ENCODE results near the gene MAP3K6.
A peak's percentile ranks its signal among the peaks of the same experiment; 100 is the strongest.
"Not testable (repeated sequence)": the region's sequence is repeated elsewhere in the genome, so short reads cannot be mapped to it uniquely, and the experiment has no call there.

MAP3K6 gene

GRCh38 chr1:27408151-27408550, 41.4 kb upstream of the MAP3K6 start:
- no peak for DNase-seq (ENCODE audit: low spot score)
- no peak for TF ChIP-seq CTCF (IDR thresholded peaks at IDR 0.05; ENCODE audit: borderline replicate concordance, control extremely low read depth, extremely low read depth, insufficient read depth, missing control alignments)
- in situ Hi-C loops (cut with MboI; ENCODE audit: low sequenced_read_pairs, unreplicated experiment), result no loop called here

GRCh38 chr1:27406791-27407190, 40.0 kb upstream of the MAP3K6 start:
- DNase-seq (ENCODE audit: low spot score); in situ Hi-C loops (cut with MboI; ENCODE audit: low sequenced_read_pairs, unreplicated experiment): not testable (repeated sequence)

- DNase-seq (ENCODE audit: low spot score), result no peak
- TF ChIP-seq CTCF (IDR thresholded peaks at IDR 0.05; ENCODE audit: borderline replicate concordance, control extremely low read depth, extremely low read depth, insufficient read depth, missing control alignments), result no peak
- in situ Hi-C loops (cut with MboI; ENCODE audit: low sequenced_read_pairs, unreplicated experiment), result no loop called here
Measured at GRCh38 chr1:27406362-27406680, 39.6 kb upstream of the MAP3K6 start.

GRCh38 chr1:27405598-27406361, 39.0 kb upstream of the MAP3K6 start:
- DNase-seq (ENCODE audit: low spot score); in situ Hi-C loops (cut with MboI; ENCODE audit: low sequenced_read_pairs, unreplicated experiment): not testable (repeated sequence)

GRCh38 chr1:27405074-27405473, 38.3 kb upstream of the MAP3K6 start:
- in situ Hi-C loops (cut with MboI; ENCODE audit: low sequenced_read_pairs, unreplicated experiment), result no loop called here
- TF ChIP-seq CTCF (IDR thresholded peaks at IDR 0.05; ENCODE audit: borderline replicate concordance, control extremely low read depth, extremely low read depth, insufficient read depth, missing control alignments), result no peak
- no peak for DNase-seq (ENCODE audit: low spot score)

- no peak for TF ChIP-seq CTCF (IDR thresholded peaks at IDR 0.05; ENCODE audit: borderline replicate concordance, control extremely low read depth, extremely low read depth, insufficient read depth, missing control alignments)
- in situ Hi-C loops (cut with MboI; ENCODE audit: low sequenced_read_pairs, unreplicated experiment), result no loop called here
- no peak for DNase-seq (ENCODE audit: low spot score)
Measured at GRCh38 chr1:27403931-27404330, 37.2 kb upstream of the MAP3K6 start.

GRCh38 chr1:27403065-27403726, 36.4 kb upstream of the MAP3K6 start:
- in situ Hi-C loops (cut with MboI; ENCODE audit: low sequenced_read_pairs, unreplicated experiment), result no loop called here

More at GRCh38 chr1:27403065-27403726, 36.4 kb upstream of the MAP3K6 start:
- peak; percentile 70 for DNase-seq (ENCODE audit: low spot score)
- TF ChIP-seq CTCF (IDR thresholded peaks at IDR 0.05; ENCODE audit: borderline replicate concordance, control extremely low read depth, extremely low read depth, insufficient read depth, missing control alignments), result peak; percentile 48

Measured in GM13976 (cell line).